OCI-LY7 (cell line): ENCODE measurements around the gene IFT81.

ENCODE experiments used
- EZH2phosphoT487 ChIP-seq: fragments of 200-600 bp; sonication (generic); IDR thresholded peaks from 2 replicates; pipeline ENCODE4 v1.6.1; 2018; ENCODE audit warnings: low read depth, borderline replicate concordance, mild to moderate bottlenecking, mixed run types, antibody characterized with exemption, low read length, moderate library complexity, mixed read lengths
- TF ChIP-seq, protein P1 (sequence below): fragments of 200-600 bp; sonication (generic); conservative IDR thresholded peaks from 2 replicates; pipeline ENCODE4 v1.5.1; 2014; ENCODE audit warnings: mild to moderate bottlenecking, antibody characterized with exemption, low read length, moderate library complexity, mixed read lengths

DNA sequence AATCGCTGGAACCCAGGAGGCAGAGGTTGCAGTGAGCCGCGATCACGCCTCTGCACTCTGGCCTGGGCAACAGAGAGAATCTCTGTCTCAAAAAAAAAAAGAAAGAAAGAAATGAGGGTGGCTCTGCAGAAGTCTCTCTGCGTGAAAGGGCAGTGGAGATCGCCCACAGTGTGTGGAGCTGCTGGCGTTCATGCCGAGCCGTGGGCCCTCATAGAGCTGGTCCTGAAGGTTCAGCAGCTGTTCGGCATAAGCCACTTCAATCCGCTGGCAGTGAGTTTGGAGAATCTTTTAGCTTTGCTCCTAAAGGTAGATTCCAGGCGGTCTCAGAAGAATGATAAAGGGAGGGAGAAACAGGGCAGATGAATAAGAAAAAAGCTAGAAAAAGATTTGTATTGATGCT is 120.2 kb downstream of the IFT81 start:
- TF ChIP-seq, protein P1, sequence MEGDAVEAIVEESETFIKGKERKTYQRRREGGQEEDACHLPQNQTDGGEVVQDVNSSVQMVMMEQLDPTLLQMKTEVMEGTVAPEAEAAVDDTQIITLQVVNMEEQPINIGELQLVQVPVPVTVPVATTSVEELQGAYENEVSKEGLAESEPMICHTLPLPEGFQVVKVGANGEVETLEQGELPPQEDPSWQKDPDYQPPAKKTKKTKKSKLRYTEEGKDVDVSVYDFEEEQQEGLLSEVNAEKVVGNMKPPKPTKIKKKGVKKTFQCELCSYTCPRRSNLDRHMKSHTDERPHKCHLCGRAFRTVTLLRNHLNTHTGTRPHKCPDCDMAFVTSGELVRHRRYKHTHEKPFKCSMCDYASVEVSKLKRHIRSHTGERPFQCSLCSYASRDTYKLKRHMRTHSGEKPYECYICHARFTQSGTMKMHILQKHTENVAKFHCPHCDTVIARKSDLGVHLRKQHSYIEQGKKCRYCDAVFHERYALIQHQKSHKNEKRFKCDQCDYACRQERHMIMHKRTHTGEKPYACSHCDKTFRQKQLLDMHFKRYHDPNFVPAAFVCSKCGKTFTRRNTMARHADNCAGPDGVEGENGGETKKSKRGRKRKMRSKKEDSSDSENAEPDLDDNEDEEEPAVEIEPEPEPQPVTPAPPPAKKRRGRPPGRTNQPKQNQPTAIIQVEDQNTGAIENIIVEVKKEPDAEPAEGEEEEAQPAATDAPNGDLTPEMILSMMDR = no peak
- TF ChIP-seq EZH2phosphoT487 = no peak
